PFSK-1 (cell line): ENCODE results near the gene LRRC15.

Experiments
- FOXP2 ChIP-seq: optimal IDR thresholded peaks from 2 replicates; pipeline ENCODE3; 2011; ENCODE audit warnings: borderline replicate concordance, control low read depth, inconsistent platforms; ENCODE audit not compliant: insufficient read depth; ENCODE audit errors: extremely low read length, extremely low read depth
- POLR2AphosphoS5 ChIP-seq: IDR thresholded peaks from 2 replicates; pipeline ENCODE4 v1.6.1; 2012; ENCODE audit warnings: low read depth, mild to moderate bottlenecking, control low read depth, low read length, moderate library complexity
- REST ChIP-seq, 2 experiments: IDR thresholded peaks; 2 replicates each; pipeline versions ENCODE4 v1.6.1 to v1.8.0; 2011 to 2012; ENCODE audit warnings: low read depth in 2 of 2, low read length in 2 of 2, control low read depth in 1 of 2, inconsistent platforms in 1 of 2, mild to moderate bottlenecking in 1 of 2, moderate library complexity in 1 of 2; ENCODE audit not compliant: insufficient read depth in 1 of 2
- SIN3A ChIP-seq: IDR thresholded peaks from 2 replicates; pipeline ENCODE4 v1.6.1; 2012; ENCODE audit warnings: mild to moderate bottlenecking, low read length, moderate library complexity, borderline replicate concordance; ENCODE audit not compliant: insufficient read depth
- TAF1 ChIP-seq: IDR thresholded peaks from 2 replicates; pipeline ENCODE4 v1.6.1; 2012; ENCODE audit warnings: low read length, control low read depth, borderline replicate concordance; ENCODE audit not compliant: insufficient read depth

Gene LRRC15

GRCh38 chr3:194340757-194341400 is 28.7 kb downstream of the LRRC15 start:
- TF ChIP-seq FOXP2 (no peak), POLR2AphosphoS5 (no peak), SIN3A (no peak), REST (IDR thresholded peaks at IDR 0.05; ENCODE audit: insufficient read depth in 1 of 2, low read depth in 2 of 2, low read length in 2 of 2) (no peak), TAF1 (no peak)

GRCh38 chr3:194339840-194340239 is 29.7 kb downstream of the LRRC15 start:
- TF ChIP-seq TAF1 (no peak), POLR2AphosphoS5 (no peak), REST (IDR thresholded peaks at IDR 0.05; ENCODE audit: insufficient read depth in 1 of 2, low read depth in 2 of 2, low read length in 2 of 2) (no peak), SIN3A (no peak), FOXP2 (no peak)

- TF ChIP-seq TAF1 (no peak), SIN3A (no peak), POLR2AphosphoS5 (no peak), REST (IDR thresholded peaks at IDR 0.05; ENCODE audit: insufficient read depth in 1 of 2, low read depth in 2 of 2, low read length in 2 of 2) (no peak), FOXP2 (no peak)
Measured at GRCh38 chr3:194339356-194339755, 30.2 kb downstream of the LRRC15 start.

- TF ChIP-seq FOXP2: no peak
- TF ChIP-seq TAF1: no peak
- no peak for TF ChIP-seq POLR2AphosphoS5
- TF ChIP-seq REST (IDR thresholded peaks at IDR 0.05; ENCODE audit: insufficient read depth in 1 of 2, low read depth in 2 of 2, low read length in 2 of 2): no peak
- TF ChIP-seq SIN3A: no peak
Measured at GRCh38 chr3:194337965-194338753, 31.4 kb downstream of the LRRC15 start.
